Keratinocyte (primary cell): ENCODE results near the gene FOXI1. TPM values are rescaled to one million over a fixed set of nuclear protein-coding genes. Genes with fewer than 3 reads are reported as not detected.

Experiments
- DNase-seq: peaks from one replicate; pipeline ENCODE4 v3.0.0-alpha.2; 2011; ENCODE audit warnings: low read depth, missing footprints, low spot score
- FAIRE-seq: peaks from 2 replicates; lab custom pipeline; 2011; peaks lifted over from hg19 to GRCh38; lab: Jason Lieb, UNC
- H2AFZ ChIP-seq: 2 replicates; pipeline ENCODE4 v1.6.0; 2012; ENCODE audit warnings: low read length, control low read depth, inconsistent platforms; ENCODE audit not compliant: control insufficient read depth
- H3K27ac ChIP-seq: 2 replicates; pipeline ENCODE4 v1.5.1; 2011; ENCODE audit warnings: low read length; ENCODE audit not compliant: control insufficient read depth, insufficient read depth
- H3K27me3 ChIP-seq: 3 replicates; pipeline ENCODE4 v1.6.0; 2011; ENCODE audit warnings: low read length; ENCODE audit not compliant: control insufficient read depth, insufficient read depth; ENCODE audit errors: extremely low read depth
- H3K36me3 ChIP-seq, 2 experiments: 2 replicates in 1 of 2; 3 replicates in 1 of 2; pipeline ENCODE4 v1.5.1; 2011; ENCODE audit warnings: low read length in 2 of 2, mild to moderate bottlenecking in 1 of 2; ENCODE audit not compliant: control insufficient read depth in 2 of 2, insufficient read depth in 2 of 2; ENCODE audit errors: extremely low read depth in 1 of 2
- H3K4me1 ChIP-seq: 3 replicates; pipeline ENCODE4 v1.5.1; 2011; ENCODE audit warnings: low read length; ENCODE audit not compliant: control insufficient read depth, insufficient read depth; ENCODE audit errors: extremely low read depth
- H3K4me2 ChIP-seq: 3 replicates; pipeline ENCODE4 v1.6.0; 2011; ENCODE audit warnings: low read depth, low read length; ENCODE audit not compliant: control insufficient read depth, insufficient read depth; ENCODE audit errors: extremely low read depth
- H3K4me3 ChIP-seq, 3 experiments: fragments of 200-600 bp in 1 of 3; sonication (generic) in 1 of 3; 2 replicates in 2 of 3; 3 replicates in 1 of 3; pipeline ENCODE4 v1.5.1; 2011 to 2016; ENCODE audit warnings: low read length in 3 of 3, mild to moderate bottlenecking in 3 of 3, control low read depth in 2 of 3, inconsistent platforms in 1 of 3, low read depth in 1 of 3, mixed read lengths in 1 of 3, mixed run types in 1 of 3, moderate library complexity in 1 of 3; ENCODE audit not compliant: control insufficient read depth in 2 of 3, insufficient read depth in 2 of 3; ENCODE audit errors: extremely low read depth in 1 of 3
- H3K79me2 ChIP-seq: 2 replicates; pipeline ENCODE4 v1.6.0; 2012; ENCODE audit warnings: low read length; ENCODE audit not compliant: control insufficient read depth, insufficient read depth
- H3K9ac ChIP-seq: 3 replicates; pipeline ENCODE4 v1.6.0; 2011; ENCODE audit warnings: low read length; ENCODE audit not compliant: control insufficient read depth, insufficient read depth; ENCODE audit errors: extremely low read depth
- H3K9me1 ChIP-seq: 3 replicates; pipeline ENCODE4 v1.6.0; 2011; ENCODE audit warnings: low read length; ENCODE audit not compliant: control insufficient read depth, insufficient read depth; ENCODE audit errors: extremely low read depth
- H3K9me3 ChIP-seq: 2 replicates; pipeline ENCODE4 v1.5.1; 2012; ENCODE audit warnings: low read depth, low read length; ENCODE audit not compliant: control insufficient read depth
- H4K20me1 ChIP-seq: 3 replicates; pipeline ENCODE4 v1.6.0; 2011; ENCODE audit warnings: low read length; ENCODE audit not compliant: control insufficient read depth, insufficient read depth; ENCODE audit errors: extremely low read depth
- EZH2 ChIP-seq: IDR thresholded peaks from one replicate; pipeline ENCODE4 v1.6.1; 2012; ENCODE audit warnings: inconsistent platforms, mild to moderate bottlenecking, low read length, moderate library complexity
- dilution Hi-C: fragments of 300-500 bp; cut with MboI; formaldehyde crosslinking; loops from one replicate; pipeline ENCODE4 v1.7.0; 2020; ENCODE audit warnings: low sequenced_read_pairs; ENCODE audit not compliant: extremely low pct_ligation_motif_present
- polyA plus RNA-seq, 5 experiments: library from polyadenylated mRNA; depleted of rRNA in 3 of 5; stranded (reverse) in 3 of 5; stranded (forward) in 1 of 5; unstranded in 1 of 5; fragments of >200 nt; gene quantifications; 1 replicate in 1 of 5; 2 replicates in 3 of 5; 3 replicates in 1 of 5; pipeline versions ENCODE4 v1.2.1 to v1.2.3, GENCODE V29; 2011 to 2012; ENCODE audit warnings: missing spikeins in 2 of 5, low read depth in 1 of 5, low replicate concordance in 1 of 5
- TF ChIP-seq, protein P1 (sequence below), 3 experiments: IDR thresholded peaks in 1 of 3; conservative IDR thresholded peaks in 1 of 3; optimal IDR thresholded peaks in 1 of 3; 2 replicates in 2 of 3; 3 replicates in 1 of 3; pipeline versions ENCODE3 to v1.5.1; 2011; ENCODE audit warnings: low read length in 3 of 3, mild to moderate bottlenecking in 3 of 3, moderate library complexity in 2 of 3, control low read depth in 1 of 3, inconsistent platforms in 1 of 3; ENCODE audit not compliant: insufficient read depth in 2 of 3; ENCODE audit errors: extremely low read depth in 1 of 3

Gene FOXI1
- polyA plus RNA-seq, 1 donor (not counting 4 experiments of a cell fraction or from before 2014, with no cell fraction given), result not detected

GRCh38 chr5:170155771-170156170, 50.1 kb downstream of the FOXI1 start:
- DNase-seq, result no peak
- no peak overlapping the region for H3K9ac ChIP-seq
- H3K27ac ChIP-seq, result no peak overlapping the region
- no peaks in the 10 kb centered on the region for H3K9me1 ChIP-seq
- TF ChIP-seq, protein P1, sequence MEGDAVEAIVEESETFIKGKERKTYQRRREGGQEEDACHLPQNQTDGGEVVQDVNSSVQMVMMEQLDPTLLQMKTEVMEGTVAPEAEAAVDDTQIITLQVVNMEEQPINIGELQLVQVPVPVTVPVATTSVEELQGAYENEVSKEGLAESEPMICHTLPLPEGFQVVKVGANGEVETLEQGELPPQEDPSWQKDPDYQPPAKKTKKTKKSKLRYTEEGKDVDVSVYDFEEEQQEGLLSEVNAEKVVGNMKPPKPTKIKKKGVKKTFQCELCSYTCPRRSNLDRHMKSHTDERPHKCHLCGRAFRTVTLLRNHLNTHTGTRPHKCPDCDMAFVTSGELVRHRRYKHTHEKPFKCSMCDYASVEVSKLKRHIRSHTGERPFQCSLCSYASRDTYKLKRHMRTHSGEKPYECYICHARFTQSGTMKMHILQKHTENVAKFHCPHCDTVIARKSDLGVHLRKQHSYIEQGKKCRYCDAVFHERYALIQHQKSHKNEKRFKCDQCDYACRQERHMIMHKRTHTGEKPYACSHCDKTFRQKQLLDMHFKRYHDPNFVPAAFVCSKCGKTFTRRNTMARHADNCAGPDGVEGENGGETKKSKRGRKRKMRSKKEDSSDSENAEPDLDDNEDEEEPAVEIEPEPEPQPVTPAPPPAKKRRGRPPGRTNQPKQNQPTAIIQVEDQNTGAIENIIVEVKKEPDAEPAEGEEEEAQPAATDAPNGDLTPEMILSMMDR (optimal IDR thresholded peaks at IDR 0.05 in 1 of 3, IDR thresholded peaks at IDR 0.05 in 1 of 3, conservative IDR thresholded peaks at IDR 0.05 in 1 of 3; ENCODE audit: extremely low read depth in 1 of 3, insufficient read depth in 2 of 3, low read length in 3 of 3), result no peak
- TF ChIP-seq EZH2, result no peak
- H3K4me2 ChIP-seq, result no peak overlapping the region
- no peaks in the 10 kb centered on the region for H3K79me2 ChIP-seq
- H2AFZ ChIP-seq, result no peak overlapping the region
- peaks cover 13% of the 10 kb centered on the region for H3K4me1 ChIP-seq
- no peak overlapping the region for H3K4me3 ChIP-seq
- dilution Hi-C loops, result no loop called here
- FAIRE-seq, result no peak
- no peaks in the 10 kb centered on the region for H4K20me1 ChIP-seq
- no peaks in the 10 kb centered on the region for H3K9me3 ChIP-seq
- no peaks in the 10 kb centered on the region for H3K36me3 ChIP-seq
- no peaks in the 10 kb centered on the region for H3K27me3 ChIP-seq

GRCh38 chr5:170159101-170159698, 53.5 kb downstream of the FOXI1 start:
- no peaks in the 10 kb centered on the region for H3K79me2 ChIP-seq
- H3K9me3 ChIP-seq, result no peaks in the 10 kb centered on the region
- no peaks in the 10 kb centered on the region for H3K36me3 ChIP-seq
- H3K27me3 ChIP-seq, result no peaks in the 10 kb centered on the region
- H2AFZ ChIP-seq, result no peak overlapping the region
- no peaks in the 10 kb centered on the region for H3K4me1 ChIP-seq
- H3K9ac ChIP-seq, result no peak overlapping the region
- no peak overlapping the region for H3K4me2 ChIP-seq
- no peak overlapping the region for H3K27ac ChIP-seq
- no peak for DNase-seq
- H3K9me1 ChIP-seq, result no peaks in the 10 kb centered on the region
- H4K20me1 ChIP-seq, result no peaks in the 10 kb centered on the region
- H3K4me3 ChIP-seq, result no peak overlapping the region
- TF ChIP-seq, protein P1 (optimal IDR thresholded peaks at IDR 0.05 in 1 of 3, IDR thresholded peaks at IDR 0.05 in 1 of 3, conservative IDR thresholded peaks at IDR 0.05 in 1 of 3; ENCODE audit: extremely low read depth in 1 of 3, insufficient read depth in 2 of 3, low read length in 3 of 3), result no peak
- no peak for FAIRE-seq
- dilution Hi-C loops, result no loop called here

Other genes with a start within 250 kb of the FOXI1 start
- 0.08 to 0.73 TPM (median 0.16 TPM) in 3 replicates for gene INSYN2B, start 125.4 kb upstream of the FOXI1 start, polyA plus RNA-seq
- gene C5orf58, start 127.1 kb downstream of the FOXI1 start, polyA plus RNA-seq, result not detected in 3 replicates
- gene LCP2, start 191.9 kb downstream of the FOXI1 start, polyA plus RNA-seq, result not detected in 3 replicates